GM19193 (cell line): ENCODE data around the gene CHCHD6.

Experiments used
- POLR2A ChIP-seq: IDR thresholded peaks from 4 replicates; pipeline ENCODE4 v1.6.1; 2011; ENCODE audit not compliant: insufficient read depth, insufficient read length; ENCODE audit errors: extremely low read depth

Gene CHCHD6

DNA sequence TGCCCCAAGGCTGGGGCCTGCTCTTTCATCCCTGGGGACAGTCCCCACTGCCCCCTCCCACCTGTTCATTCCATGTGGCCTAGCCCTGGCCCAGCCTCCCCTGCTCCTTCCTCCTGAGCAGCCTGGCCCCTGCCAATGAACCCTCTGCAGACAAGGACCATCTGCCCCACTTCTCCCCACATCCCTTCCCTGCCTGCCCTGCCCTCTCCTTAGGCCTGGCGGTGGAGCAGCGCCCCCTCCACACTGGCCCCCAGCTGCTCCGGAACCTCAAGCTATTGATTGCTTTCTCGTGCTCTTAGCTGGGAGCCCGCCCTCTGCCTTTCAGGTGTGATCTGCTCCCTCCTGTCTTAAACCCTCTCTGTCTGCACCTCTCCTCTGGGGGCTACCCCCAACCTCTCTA is 286.9 kb downstream of the CHCHD6 start:
- TF ChIP-seq POLR2A, result no peak

DNA sequence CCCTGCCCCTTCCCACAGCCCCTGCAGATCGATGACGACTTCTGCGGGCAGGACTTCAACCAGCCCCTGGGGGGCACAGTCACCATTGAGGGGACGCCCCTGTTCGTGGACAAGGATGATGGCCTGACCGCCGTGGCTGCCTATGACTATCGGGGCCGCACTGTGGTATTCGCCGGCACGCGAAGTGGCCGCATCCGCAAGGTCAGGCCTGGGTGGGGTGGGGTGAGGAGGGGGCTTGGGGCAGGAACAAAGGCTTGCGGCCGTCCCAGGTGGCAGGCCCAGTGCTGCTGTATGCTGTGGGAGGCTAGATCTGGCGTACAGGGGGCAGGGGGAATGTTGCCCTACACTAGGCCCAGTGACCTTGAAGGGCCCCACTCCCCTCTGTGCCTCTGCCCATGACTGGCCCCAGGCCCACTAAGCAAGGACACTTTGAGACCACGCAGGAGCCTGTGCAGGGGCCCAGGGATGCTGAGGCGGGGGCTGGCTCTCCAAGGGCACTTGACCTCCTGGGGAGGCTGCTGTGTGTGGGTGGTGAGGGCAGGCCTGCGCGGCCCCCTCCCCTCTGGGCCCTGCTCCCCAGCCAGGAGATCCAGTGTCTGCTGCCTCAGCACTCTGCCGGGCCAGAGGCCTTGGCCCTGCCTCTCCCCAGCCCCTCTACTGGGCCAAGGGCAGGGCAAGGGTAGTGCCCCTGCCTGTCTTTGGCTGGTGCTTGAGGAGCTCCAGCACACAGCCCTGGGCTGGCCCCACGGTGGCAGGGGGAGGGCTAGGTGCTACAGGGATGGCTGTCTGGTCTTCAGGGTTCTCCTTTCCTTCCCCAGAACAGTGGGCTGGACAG is 287.5 kb downstream of the CHCHD6 start:
- TF ChIP-seq POLR2A, result no peak

DNA sequence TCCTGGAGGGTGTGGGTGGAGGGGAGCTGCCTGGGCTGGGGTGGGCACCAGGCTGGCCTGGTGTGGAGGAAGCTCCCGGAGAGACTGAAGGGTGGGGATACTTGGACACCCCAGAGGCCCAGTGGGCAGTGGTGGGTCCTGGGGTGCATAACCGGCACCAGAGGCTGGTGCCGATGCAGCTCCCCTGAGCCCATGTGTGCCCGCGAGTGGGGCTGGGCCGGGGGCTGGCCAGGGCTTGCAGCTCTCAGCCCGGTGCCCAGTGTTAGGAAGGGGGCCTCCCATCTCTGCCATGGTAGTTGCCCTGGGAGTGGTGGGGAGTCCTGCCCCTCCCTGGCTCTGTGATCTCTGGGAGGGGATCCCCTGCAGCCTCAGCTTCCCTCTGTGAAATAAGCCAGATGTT is 288.2 kb downstream of the CHCHD6 start:
- no peak for TF ChIP-seq POLR2A

DNA sequence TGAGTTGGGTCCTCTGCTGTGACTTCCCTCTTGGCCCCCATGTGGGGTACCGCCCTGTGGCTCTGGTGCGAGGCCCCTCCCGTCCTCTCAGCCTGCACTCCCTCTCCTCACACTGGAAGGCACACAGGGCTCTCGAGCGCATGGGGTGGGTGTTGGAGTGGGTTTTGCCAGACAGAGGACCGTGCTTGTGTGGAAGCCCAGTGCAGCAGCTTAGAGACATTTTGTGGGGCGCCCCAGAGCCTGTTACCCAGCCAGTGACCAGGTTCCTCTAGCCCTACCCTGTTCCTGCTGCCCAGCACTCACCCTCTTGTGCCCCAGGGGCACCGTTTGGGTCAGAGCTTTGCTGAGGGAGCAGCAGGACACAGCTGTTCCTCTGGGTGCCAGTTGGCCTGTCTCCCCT is 288.7 kb downstream of the CHCHD6 start:
- TF ChIP-seq POLR2A, result no peak

DNA sequence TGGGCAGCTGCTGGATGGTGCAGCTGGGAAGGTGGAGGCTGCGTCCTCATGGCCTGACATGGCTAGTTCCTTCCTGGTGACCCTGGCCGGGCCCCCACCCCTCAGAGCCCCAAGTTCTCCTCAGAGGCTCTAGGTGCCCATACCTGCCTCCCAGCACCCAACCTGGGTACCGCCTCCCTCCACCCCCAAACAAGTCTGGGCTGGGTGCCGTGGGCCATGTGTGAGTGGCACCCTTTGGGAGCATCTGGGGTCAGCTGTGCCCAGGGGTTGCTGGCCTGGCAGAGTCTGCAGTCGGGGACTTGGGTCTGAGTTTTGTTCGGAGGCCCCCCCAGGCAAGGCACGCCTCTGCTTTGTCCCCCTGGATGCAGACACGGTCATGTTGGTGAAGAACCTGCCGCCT is 289.4 kb downstream of the CHCHD6 start:
- no peak for TF ChIP-seq POLR2A

DNA sequence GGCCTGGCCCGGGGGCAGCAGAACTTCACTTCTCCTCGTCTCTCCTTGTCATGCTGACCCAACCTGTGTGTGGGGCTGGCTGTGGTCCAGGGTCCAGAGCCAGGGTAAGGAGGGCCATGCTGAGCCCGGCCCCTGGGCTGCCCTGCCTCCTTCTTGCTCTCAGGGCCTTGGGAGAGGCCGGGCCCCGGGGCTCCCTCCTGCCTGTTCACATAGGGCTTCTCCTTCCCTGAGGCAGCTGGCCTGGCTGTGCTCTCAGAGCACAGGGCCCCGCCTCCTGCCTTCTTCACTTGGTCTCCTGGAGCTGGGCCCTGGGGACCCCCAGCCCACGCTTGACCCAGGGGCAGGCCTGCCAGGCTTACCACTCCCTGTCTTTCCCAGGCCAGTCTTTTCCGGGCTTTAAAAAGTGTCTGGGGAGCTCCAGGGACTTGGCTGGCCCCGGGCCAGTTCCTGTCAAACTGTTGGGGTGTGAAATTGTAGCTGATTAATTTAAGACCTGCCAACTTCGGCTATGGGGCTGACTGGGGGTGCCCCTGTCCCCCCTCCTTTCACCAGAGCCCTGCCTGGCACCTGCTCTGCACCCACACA is 290.7 kb downstream of the CHCHD6 start:
- TF ChIP-seq POLR2A, result no peak

DNA sequence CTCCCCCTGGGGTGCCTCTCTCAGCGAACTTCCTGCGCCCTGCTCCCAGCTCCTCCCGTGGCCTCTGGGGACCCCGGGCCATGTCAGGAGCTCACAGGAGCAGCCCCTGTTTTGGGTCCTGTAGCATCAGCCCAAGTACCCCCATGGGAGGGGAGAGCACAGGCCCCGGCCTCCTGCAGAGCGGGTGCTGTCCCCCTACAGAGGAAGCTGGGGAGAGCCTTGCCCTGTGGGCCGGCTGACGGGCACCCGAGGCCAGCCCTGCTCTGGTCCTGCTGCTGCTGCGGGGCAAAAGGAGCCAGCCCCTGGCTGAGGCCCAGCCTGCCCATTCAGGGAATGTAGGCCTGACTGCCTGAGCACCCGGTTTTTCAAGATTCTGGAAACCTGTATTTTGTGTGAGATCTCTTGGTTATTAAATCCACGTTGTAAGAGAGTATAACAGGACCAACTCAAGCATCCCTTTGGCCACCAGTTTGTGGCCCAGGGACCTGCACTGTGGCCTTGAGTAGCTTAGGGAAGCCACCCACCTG is 291.3 kb downstream of the CHCHD6 start:
- no peak for TF ChIP-seq POLR2A

DNA sequence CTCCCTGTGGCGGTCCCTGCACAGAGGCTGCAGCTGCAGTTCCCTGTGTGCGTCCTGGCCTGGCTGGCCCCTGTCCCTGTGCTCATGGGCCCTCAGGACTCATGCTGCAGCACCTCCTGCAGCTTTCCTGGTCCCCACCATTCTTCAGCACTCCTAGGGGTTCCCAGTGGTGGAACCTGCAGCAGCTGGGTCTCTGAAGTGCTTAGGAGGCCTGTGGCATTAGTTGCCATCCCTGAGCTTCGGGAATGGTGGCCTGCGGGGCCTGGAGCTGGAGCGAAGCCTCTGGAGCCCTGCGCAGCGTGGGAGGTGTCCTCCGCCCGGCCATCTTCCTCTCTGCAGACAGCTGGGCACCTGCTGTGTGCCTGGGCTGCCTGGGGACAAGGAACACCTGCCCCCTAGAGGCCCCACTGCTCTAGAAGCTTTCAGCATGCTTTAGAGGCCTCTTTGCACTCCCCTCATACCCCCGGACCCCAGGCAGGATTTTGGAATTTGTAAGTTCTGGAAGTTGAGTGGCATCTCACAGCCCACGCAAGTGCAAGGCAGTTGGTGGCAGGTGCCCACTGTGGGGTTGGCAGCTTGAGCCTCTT is 292.0 kb downstream of the CHCHD6 start:
- no peak for TF ChIP-seq POLR2A

DNA sequence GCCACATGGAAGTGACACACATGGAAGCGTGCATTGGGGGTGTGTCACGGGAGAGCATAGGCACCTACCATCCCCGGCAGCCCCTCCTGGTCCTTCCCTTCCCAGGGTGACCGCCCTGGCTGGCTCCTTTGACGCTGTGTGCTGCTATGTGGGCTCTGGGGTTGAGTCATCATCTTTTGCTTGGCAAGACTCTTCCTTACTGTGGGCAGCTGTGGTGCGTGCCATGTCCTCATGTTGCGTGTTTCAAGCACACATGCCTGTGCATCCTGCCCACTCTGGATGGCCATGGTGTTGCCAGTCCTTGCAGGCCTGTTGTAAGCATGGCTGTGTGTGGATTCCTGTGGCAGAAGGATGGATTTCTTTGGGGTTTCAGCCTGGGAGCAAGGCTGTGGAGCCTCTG is 292.9 kb downstream of the CHCHD6 start:
- TF ChIP-seq POLR2A, result no peak

DNA sequence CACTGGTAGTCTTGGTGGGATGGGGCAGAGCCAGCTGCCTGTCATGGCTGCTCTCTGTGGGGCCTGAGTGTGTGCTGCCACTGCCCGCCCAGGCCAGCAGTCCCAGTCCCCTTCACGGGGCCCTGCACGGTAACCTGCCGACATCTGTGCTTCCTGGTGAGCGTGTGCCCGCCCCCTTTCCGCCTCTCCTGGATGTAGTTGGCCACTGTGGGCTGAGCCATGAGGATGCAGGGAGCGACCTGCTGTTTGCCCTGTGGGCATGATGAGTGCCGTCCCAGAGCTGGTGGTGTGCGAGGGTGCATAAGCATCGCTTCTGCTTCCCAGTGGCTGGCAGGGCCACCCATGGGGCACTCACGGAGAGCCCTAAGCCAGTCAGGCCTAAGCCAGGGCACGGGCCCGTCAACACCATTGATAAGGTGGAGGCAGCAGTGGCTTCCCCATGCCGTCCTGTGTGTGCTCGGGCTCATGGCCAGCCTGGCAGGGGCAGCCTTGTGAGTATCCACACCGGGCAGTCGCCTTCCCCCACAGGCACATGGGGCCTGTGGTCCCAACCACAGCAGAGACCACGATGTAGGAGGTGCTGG is 293.5 kb downstream of the CHCHD6 start:
- TF ChIP-seq POLR2A, result no peak

DNA sequence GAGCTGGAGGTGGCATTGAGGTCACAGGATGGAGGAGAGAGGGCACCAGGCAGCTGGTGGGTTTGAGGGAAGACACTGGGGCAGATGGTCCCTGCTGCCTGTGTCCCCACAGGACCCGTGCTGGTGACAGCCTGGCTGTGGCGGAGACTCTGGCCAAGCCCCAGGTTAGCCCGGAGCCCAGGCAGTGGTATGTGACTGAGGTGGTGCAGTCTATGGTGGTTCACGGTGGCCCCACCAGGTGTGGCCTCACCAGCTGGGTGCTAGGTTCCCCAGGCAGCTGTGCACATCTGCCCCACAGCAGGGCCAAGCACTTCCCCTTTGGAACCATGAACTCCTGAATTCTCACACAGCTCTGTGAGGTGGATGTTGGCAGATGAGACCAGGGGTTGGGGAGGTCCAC is 294.3 kb downstream of the CHCHD6 start:
- no peak for TF ChIP-seq POLR2A

DNA sequence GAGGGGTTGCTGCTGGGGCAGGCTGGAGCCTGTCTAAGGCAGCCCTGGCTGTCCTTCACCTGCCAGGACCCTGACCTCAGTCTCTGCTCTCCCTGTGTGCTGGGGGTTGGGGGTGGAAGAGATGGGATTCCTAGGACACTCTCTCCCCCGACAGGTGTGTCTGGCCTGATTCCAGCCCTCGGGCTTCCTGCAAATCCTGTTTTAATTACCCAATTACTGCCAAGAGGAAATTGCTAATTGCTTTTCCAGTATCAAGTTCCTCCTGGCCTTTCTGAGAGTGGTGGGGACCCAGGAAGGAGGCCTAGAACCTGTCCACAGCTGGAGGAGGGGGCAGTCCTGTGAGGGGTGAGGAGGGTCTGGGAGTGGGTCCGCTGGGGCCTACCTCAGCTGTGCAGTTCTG is 294.7 kb downstream of the CHCHD6 start:
- TF ChIP-seq POLR2A, result no peak

DNA sequence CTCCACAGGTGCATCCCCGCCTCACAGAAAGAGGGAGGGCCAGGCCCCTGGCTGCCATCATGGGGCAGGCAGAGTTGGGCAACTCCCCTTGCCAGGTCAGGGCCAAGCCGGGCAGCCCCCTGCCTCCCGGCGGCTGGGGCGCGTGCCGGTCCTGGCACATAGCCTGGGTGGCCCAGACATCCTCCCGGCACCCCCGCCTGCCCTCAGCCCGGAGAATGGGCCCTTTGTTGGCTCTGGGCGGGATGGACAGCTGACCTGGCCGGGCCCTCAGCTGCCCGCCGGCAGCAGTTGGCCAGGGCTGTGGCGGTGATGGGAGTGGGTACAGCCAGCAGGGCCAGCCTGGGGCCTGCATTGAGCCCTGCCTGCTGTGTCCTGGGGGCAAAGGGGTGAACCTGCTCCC is 295.3 kb downstream of the CHCHD6 start:
- no peak for TF ChIP-seq POLR2A

DNA sequence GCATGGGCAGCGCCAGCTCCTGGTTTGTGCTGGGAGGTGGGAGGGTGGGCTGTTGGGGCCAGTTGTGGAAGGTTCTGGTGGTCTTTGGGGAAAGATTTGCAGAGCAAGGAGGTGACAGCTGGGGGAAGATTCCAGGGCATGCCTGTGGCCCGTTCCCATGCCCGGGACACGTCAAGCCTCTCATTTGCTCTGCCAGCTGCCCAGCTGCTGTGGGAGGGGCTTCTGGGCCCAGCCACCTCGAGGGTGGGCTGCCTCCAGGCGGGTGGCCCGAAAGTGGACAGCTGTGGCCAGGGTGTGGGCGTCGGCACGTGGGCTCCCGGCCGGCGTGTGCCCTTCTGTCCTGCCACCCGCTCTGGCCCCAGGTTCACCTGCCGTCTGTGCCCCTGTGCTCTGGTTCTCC is 296.1 kb downstream of the CHCHD6 start:
- no peak for TF ChIP-seq POLR2A

DNA sequence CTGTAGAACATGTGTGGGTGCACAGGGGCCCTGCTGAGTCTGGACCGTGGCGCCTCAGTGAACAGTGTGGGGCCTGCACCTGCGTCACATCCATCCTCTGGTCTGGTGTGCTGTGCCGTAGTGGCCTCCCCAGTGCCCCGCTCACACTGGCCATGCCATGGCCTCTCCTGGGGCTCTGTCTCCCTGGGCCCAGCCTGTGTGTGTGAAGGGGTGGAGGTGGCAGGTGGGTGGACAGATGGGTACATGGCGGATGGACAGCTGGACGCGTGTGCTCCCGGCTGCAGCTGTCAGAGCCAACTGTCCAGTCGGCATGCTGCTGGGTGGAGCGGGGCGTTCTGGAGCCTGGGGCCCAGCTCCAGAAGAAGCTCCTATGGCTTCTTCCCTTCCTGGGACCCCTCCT is 296.7 kb downstream of the CHCHD6 start:
- TF ChIP-seq POLR2A, result no peak

DNA sequence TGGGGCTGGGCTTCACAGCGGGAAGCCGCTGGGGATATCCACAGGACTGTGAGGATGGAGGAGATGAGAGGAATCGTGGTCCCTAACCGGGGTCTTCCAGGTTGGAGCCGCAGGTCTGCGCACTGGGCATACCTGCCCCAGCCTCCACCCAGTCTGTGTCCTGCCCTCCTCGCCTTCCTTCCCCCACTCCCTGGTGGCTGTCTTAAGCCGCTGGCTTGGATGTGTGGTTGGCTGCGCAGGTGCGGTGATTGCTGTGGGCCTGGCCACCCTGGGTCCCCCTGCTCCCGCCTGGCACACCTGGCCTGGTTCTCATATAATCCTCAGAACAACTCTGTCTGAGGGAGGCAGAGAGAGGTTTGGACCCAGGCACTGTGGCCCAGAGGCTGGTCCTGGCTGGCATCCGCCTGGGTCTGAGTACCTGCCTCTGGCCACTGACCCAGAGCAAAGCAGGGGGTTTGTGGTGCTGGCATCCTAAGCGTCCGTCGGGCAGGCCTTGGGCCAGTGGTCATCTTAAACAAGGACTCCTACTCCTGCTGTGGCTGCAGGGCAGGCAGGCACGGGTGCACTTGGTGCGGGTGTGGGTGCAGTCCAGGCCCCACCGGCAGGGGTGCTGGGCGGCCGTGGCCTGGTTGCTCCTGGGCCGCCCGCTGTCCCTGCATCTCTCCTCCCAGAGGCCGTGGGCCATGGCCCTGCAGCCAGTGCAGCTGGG is 297.6 kb downstream of the CHCHD6 start:
- no peak for TF ChIP-seq POLR2A
